IMR-90 (cell line): ENCODE data around the gene CEP152.

Experiments used
- CEBPB ChIP-seq: IDR thresholded peaks from 2 replicates; pipeline ENCODE4 v1.6.1; 2012; ENCODE audit warnings: low read depth, low read length, improper control_type of control experiment
- CTCF ChIP-seq: conservative IDR thresholded peaks from 2 replicates; pipeline ENCODE4 v1.5.1; 2012; ENCODE audit warnings: mild to moderate bottlenecking, low read depth, low read length, improper control_type of control experiment
- MAFK ChIP-seq: IDR thresholded peaks from 2 replicates; pipeline ENCODE4 v1.6.1; 2012; ENCODE audit warnings: low read depth, low read length, improper control_type of control experiment
- POLR2A ChIP-seq: IDR thresholded peaks from 2 replicates; pipeline ENCODE4 v1.6.1; 2012; ENCODE audit warnings: mild to moderate bottlenecking, low read depth, low read length
- RAD21 ChIP-seq: IDR thresholded peaks from 2 replicates; pipeline ENCODE4 v1.6.1; 2012; ENCODE audit warnings: low read length, improper control_type of control experiment
- RCOR1 ChIP-seq: IDR thresholded peaks from 2 replicates; pipeline ENCODE4 v1.6.1; 2012; ENCODE audit warnings: mild to moderate bottlenecking, low read length, improper control_type of control experiment; ENCODE audit not compliant: insufficient replicate concordance
- RFX5 ChIP-seq: IDR thresholded peaks from 2 replicates; pipeline ENCODE4 v1.8.0; 2012; ENCODE audit warnings: low read depth, mild to moderate bottlenecking, low read length, moderate library complexity
- SMC3 ChIP-seq: fragments of 150-350 bp; IDR thresholded peaks from 2 replicates; pipeline ENCODE4 v1.6.1; 2016; ENCODE audit warnings: low read depth, mild to moderate bottlenecking, antibody characterized with exemption, low read length, moderate library complexity

- TF ChIP-seq MAFK (no peak), POLR2A (no peak), CTCF (no peak), RCOR1 (no peak), RAD21 (no peak), SMC3 (no peak), CEBPB (no peak), RFX5 (no peak)
These were observed 31.6 kb upstream of the CEP152 start for GRCh38 chr15:48842501-48842900.
